HG03175 (cell line): ENCODE results near the gene PFKFB3.
"Not testable (repeated sequence)": the region's sequence is repeated elsewhere in the genome, so short reads cannot be mapped to it uniquely, and the experiment has no call there.

ENCODE experiments used
- ATAC-seq: cut with Tn5 transposase; IDR thresholded peaks from one replicate; pipeline ENCODE4 v1.9.1; 2021; ENCODE audit warnings: mild to moderate bottlenecking, moderate library complexity; ENCODE audit not compliant: unreplicated experiment

Gene PFKFB3

GRCh38 chr10:6270951-6271350 is 68.2 kb downstream of the PFKFB3 start:
- no peak for ATAC-seq

GRCh38 chr10:6271663-6272062 is 68.9 kb downstream of the PFKFB3 start:
- ATAC-seq: no peak

GRCh38 chr10:6272126-6272525 is 69.4 kb downstream of the PFKFB3 start:
- no peak for ATAC-seq

- ATAC-seq: no peak
Observed at GRCh38 chr10:6273351-6273750, 70.6 kb downstream of the PFKFB3 start.

GRCh38 chr10:6274040-6274439 is 71.3 kb downstream of the PFKFB3 start:
- ATAC-seq: no peak

- no peak for ATAC-seq
Observed at GRCh38 chr10:6274484-6274883, 71.8 kb downstream of the PFKFB3 start.

- ATAC-seq: peak; percentile 83
Observed at GRCh38 chr10:6275022-6275997, 72.6 kb downstream of the PFKFB3 start.

- ATAC-seq: no peak
Observed at GRCh38 chr10:6276356-6276755, 73.6 kb downstream of the PFKFB3 start.

- ATAC-seq: no peak
Observed at GRCh38 chr10:6278519-6279120, 75.9 kb downstream of the PFKFB3 start.

GRCh38 chr10:6279540-6280267 is 77.0 kb downstream of the PFKFB3 start:
- no peak for ATAC-seq

- no peak for ATAC-seq
Observed at GRCh38 chr10:6280291-6280690, 77.6 kb downstream of the PFKFB3 start.

- ATAC-seq: no peak
Observed at GRCh38 chr10:6282454-6282958, 79.8 kb downstream of the PFKFB3 start.

- no peak for ATAC-seq
Observed at GRCh38 chr10:6283655-6284054, 80.9 kb downstream of the PFKFB3 start.

GRCh38 chr10:6290621-6291020 is 87.9 kb downstream of the PFKFB3 start:
- ATAC-seq: not testable (repeated sequence)

GRCh38 chr10:6292741-6293151 is 90.0 kb downstream of the PFKFB3 start:
- ATAC-seq: no peak

- not testable (repeated sequence) for ATAC-seq
Observed at GRCh38 chr10:6296425-6296824, 93.7 kb downstream of the PFKFB3 start.

- no peak for ATAC-seq
Observed at GRCh38 chr10:6296828-6297251, 94.1 kb downstream of the PFKFB3 start.

- no peak for ATAC-seq
Observed at GRCh38 chr10:6297522-6297921, 94.8 kb downstream of the PFKFB3 start.

GRCh38 chr10:6297951-6298381 is 95.2 kb downstream of the PFKFB3 start:
- ATAC-seq: no peak

GRCh38 chr10:6298428-6298827 is 95.7 kb downstream of the PFKFB3 start:
- no peak for ATAC-seq

GRCh38 chr10:6299234-6299633 is 96.5 kb downstream of the PFKFB3 start:
- no peak for ATAC-seq
